Globus pallidus (tissue), 1 donor: ENCODE measurements around the gene SH3BGRL3.
"Not testable (repeated sequence)": the region's sequence is repeated elsewhere in the genome, so short reads cannot be mapped to it uniquely, and the experiment has no call there.

Source experiments
- DNase-seq: peaks from one replicate; pipeline ENCODE4 v3.0.0-alpha.2; 2015; ENCODE audit warnings: low spot score

The SH3BGRL3 gene

DNA sequence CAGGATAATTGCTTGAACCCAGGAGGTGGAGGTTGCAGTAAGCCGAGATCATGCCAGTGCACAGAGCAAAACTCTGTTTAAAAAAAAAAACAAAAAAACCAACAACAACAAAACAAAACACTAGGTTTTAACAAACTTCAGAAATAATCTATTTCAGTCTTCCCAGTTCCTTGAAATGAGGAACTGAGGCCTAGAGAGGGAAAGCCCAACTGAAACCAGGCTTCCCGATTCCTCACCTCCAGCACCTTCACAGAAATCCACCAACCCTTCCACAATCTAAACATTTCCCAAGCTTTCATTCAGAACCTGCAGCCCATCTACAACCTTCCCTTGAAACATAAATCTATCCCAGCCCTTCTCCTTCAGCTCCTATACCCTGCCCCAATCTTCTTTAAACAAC lies 37.3 kb downstream of the SH3BGRL3 start:
- no peak for DNase-seq

DNA sequence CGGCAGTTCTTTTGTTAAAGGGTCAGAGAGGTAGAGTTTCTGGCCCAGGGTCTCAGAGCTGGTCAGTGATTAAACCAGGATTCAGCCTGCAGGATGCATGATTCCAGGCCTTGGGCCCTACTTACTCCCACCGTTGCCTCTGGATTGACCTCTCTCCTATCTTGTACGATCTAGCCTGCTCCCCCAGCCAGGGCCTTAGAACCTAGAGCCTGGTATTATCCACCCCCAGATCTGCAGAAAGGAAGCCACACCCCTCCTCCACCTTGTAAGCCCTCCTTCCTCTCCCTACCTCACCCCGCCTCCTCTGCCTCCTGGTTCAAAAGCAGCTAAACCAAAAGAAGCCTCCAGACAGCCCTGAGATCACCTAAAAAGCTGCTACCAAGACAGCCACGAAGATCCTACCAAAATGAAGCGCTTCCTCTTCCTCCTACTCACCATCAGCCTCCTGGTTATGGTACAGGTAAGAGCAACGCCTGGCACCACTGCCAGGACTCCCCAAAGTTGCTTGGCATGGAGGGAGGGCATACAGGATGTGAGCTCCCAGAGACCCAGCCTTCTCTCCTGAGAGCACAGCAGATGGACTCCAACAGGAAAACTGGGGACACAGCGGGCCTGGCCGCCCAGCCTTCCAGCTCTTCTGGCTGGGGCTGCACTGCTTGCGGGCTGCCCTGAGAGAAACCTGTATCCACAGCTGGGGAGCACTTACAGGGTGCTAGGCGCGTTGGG lies 37.9 kb downstream of the SH3BGRL3 start, which contains the start of gene CD52:
CD52 (plus strand) TSS at position 347 of the 726 bp plus-strand sequence; CDS start at position 407, 60 bp downstream.
- DNase-seq: no peak

DNA sequence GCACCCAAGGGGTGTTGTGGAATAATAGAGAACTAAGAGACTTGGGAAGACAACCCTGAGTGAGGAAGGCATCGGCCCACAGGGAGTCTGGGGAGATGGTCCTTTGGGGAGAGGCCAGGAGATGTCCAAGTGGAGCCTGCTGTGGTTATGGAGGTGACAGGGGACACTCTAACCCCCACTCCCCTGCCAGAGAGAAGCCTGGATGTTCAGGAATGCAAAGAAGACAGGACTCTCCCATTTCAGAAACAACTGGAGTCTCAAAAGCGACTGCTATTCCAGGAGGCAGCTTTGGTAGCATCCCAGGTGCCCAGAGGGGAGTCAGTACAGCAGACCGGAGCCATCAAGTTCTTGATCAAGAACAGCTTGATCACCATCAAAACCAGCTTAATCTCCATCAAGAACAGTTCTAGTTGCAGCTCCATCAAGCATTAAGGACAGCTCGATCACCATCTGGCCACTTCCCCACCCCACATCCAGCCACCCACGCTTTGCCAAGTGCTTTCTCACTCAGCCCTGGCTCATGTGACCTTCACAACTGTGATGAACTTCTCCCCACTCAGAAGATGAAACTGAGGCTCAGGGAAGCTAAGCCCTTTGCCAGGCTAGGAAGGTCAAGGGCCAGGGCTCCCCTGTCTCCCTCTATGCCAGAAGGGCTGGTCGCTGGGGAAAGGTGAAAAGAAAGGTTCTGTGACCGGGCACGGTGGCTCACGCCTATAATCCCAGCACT lies 38.6 kb downstream of the SH3BGRL3 start:
- peak; percentile 24 for DNase-seq

DNA sequence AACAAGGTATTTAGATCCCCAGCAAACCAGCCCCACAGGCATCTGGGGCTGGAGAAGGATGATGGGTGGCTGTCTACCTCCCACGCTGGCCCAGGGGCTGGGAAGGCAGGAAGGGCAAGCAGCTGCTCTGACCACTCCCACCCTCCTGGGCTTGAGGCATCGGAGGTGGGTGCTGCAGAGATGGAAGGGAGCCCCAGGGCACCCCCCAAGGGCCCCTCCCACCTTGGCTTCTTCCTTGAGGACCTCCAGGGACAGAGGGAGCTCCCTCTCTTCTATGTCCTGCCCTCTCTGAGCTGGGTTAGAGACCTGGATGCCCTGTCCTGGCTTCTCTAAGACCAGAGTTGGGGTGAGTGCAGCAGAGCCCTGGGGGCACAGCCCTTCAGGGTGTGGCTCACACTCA lies 41.0 kb downstream of the SH3BGRL3 start:
- no peak for DNase-seq

DNA sequence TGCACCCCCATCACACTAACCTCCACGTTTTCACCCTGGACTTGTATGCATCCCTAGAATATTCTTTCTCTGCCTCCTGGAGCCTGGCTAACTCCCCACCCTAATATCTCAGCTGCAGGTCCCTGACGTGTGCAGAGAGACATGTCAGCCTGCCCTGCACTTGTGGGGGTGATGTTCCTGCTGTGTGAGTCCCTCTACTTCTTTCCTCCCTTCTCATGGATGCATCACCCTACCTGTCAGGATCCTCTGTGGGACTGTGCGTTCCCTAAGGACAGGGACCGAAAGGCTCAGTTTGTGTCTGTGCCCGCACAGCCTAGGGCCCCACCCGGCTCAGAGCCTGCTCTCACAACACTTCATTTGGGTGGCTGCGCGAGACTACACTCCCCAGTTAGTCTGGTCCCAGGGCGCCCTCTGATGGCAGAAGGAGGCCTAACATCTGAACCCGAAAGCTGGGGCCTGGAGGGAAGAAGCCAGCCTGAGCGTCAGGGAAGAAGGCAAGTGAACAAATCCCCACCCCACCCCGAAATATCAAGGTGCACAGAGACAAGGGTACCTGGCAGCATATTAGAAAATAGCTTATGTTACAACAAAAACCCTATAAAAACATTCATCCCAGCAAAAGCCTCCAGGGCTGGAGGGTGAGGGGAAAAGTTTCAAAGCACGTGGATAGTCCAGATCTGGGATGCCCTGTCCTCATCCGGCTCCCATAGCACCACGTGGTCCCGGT lies 41.6 kb downstream of the SH3BGRL3 start:
- peak; percentile 77 for DNase-seq

DNA sequence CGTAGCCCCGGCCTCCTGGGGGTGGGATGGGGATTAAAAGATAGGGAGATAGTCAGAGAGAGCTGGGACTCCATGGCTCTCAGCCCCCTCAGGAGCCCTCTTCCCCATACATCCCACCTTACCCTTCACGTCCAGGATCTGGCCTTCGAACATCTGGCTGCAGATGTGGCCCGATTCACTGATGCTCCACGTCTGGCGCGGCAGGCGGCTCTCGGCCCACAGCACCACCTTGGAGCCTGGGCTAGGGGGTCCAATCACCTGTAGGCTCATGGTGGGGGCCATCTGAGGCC lies 42.1 kb downstream of the SH3BGRL3 start:
- no peak for DNase-seq

DNA sequence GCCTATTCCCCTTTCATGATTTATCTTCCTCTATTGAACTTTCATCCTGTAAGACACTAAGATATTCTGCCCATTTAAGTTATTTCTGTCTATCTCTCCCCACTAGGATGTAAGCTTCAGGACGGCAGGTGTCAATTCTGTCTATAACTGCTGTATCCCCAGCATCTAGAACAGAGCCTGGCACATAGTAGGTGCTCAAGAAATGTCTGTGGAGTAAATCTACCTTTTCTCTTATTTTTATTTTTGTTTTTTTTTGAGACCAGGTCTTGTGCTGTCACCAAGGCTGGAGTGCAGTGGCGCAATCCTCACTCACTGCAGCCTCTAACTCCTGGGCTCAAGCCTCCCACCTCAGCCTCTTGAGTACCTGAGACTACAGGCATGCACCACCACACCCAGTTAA lies 43.5 kb downstream of the SH3BGRL3 start:
- no peak for DNase-seq

DNA sequence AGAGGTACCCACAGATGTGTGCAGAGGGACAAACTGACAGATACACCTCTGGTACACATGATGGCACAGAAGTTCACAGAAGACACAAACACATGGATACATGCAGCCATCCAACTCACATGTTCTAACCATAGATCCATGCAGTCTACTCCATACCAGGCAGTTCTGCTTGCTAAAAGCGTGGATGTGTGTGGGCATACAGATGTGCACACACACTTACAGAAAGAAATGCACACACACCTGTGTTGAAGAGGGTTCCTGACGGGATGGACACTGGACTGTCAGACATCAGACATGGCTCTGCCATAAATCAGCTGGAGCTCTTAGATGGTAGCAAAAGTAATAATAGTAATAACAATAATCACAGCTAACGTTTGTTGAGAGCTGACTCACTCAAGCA lies 44.7 kb downstream of the SH3BGRL3 start:
- DNase-seq: no peak

DNA sequence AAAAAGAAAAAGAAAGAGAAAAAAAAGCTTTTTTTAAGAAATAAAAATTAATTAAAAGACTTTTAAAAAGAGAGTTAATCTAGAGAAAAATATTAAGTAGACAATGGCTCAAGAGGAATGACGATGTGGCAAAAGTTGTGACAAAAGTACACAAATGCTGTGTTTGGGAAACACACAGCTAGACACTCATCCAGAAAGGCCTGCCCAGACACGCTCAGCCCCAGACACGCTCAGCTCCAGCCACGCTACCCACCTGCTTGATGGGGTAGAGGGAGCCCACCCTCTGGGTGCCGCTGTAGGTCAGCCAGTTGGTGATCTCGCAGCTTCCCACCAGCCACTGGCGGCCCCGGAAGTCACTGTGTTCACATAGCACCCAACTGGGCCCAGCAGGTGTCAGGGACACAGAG lies 48.1 kb downstream of the SH3BGRL3 start:
- DNase-seq: no peak

DNA sequence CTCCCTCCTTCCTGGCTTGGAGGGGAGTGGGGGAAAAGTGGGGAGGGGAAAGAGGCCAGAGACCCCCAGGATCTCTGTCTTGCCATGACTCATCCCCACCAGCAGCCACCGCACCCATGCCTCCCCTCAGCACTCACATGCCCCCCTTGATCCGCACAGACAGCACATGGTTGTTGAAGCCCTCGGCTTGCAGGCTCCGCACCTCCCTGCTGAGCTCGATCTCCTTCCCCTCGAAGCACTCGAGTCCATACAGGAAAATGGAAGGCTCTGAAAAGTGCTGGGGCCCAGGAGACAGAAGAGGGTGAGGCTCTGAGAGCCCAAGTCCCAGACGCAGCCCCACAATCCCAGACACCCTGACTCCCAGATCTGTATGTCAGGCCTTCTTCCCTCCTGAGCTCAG lies 48.7 kb downstream of the SH3BGRL3 start:
- no peak for DNase-seq

DNA sequence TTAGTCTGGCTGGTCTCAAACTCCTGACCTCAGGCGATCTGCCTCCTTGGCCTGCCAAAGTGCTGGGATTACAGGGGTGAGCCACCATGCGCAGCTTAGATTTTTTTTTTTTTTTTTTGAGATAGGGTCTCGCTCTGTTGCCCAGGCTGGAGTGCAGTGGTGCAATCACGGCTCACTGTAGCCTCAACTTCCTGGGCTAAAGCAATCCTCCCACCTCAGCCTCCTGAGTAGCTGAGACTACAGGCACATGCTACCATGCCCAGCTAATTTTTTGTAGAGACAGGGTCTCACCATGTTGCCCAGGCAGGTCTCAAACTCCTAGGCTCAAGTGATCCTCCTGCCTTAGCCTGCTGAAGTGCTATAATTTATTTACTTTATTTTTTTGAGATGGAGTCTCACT lies 49.5 kb downstream of the SH3BGRL3 start:
- DNase-seq: not testable (repeated sequence)

DNA sequence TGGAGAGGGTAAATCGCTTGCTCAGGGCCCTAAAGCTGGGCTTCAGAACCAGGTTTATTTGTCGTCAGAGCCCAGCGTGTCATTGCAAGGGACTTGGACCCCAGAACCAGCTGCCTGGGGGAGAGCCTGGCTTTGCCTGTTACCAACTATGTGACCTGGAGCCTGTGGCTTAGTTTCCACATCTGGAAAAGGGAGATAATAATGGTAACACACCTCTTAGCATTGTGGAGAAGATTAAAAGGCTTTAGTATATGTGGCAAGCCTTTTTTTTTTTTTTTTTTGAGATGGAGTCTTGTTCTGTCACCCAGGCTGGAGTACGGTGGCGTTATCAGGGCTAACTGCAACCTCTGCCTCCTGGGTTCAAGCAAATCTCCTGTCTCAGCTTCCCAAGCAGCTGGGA lies 50.4 kb downstream of the SH3BGRL3 start:
- DNase-seq: no peak
